OCI-M2 (cell line): ENCODE data around the gene FBXO30.

ENCODE experiments used
- DNase-seq: peaks from one replicate; lab custom pipeline; 2025; ENCODE audit not compliant: unreplicated experiment; lab: John Stamatoyannopoulos, UW

FBXO30 gene

GRCh38 chr6:145818796-145819195 is 4.2 kb upstream of the FBXO30 start:
- DNase-seq: no peak

GRCh38 chr6:145816392-145816791 is 1.8 kb upstream of the FBXO30 start:
- DNase-seq: no peak

- no peak for DNase-seq
These were observed 997 bp upstream of the FBXO30 start for GRCh38 chr6:145815309-145816274.

- peak; percentile 56 for DNase-seq
These were observed 527 bp downstream of the FBXO30 start for GRCh38 chr6:145814035-145814500.

- DNase-seq: no peak
These were observed 1.1 kb downstream of the FBXO30 start for GRCh38 chr6:145813285-145814034.

GRCh38 chr6:145811741-145812140 is 2.9 kb downstream of the FBXO30 start:
- DNase-seq: no peak

- DNase-seq: no peak
These were observed 4.8 kb downstream of the FBXO30 start for GRCh38 chr6:145809785-145810184.

- no peak for DNase-seq
These were observed 5.4 kb downstream of the FBXO30 start for GRCh38 chr6:145809211-145809610.

GRCh38 chr6:145808239-145808638 is 6.4 kb downstream of the FBXO30 start:
- DNase-seq: no peak

- DNase-seq: no peak
These were observed 12.5 kb downstream of the FBXO30 start for GRCh38 chr6:145802141-145802540.

- no peak for DNase-seq
These were observed 13.6 kb downstream of the FBXO30 start for GRCh38 chr6:145801021-145801420.

- no peak for DNase-seq
These were observed 16.1 kb downstream of the FBXO30 start for GRCh38 chr6:145798530-145798929.

GRCh38 chr6:145789443-145789842 is 25.2 kb downstream of the FBXO30 start:
- no peak for DNase-seq

GRCh38 chr6:145787688-145788087 is 26.9 kb downstream of the FBXO30 start:
- no peak for DNase-seq

- no peak for DNase-seq
These were observed 29.9 kb downstream of the FBXO30 start for GRCh38 chr6:145784683-145785082.

- no peak for DNase-seq
These were observed 30.8 kb downstream of the FBXO30 start for GRCh38 chr6:145783796-145784195.

- no peak for DNase-seq
These were observed 41.7 kb downstream of the FBXO30 start for GRCh38 chr6:145772846-145773245.

GRCh38 chr6:145765449-145765848 is 49.1 kb downstream of the FBXO30 start:
- no peak for DNase-seq

GRCh38 chr6:145763742-145764141 is 50.9 kb downstream of the FBXO30 start:
- no peak for DNase-seq

- no peak for DNase-seq
These were observed 53.0 kb downstream of the FBXO30 start for GRCh38 chr6:145761584-145761983.

- no peak for DNase-seq
These were observed 56.5 kb downstream of the FBXO30 start for GRCh38 chr6:145758113-145758512.

- no peak for DNase-seq
These were observed 58.4 kb downstream of the FBXO30 start for GRCh38 chr6:145756170-145756662.
